SK-N-SH (cell line): ENCODE results near the gene DTNA.

Experiments used
- CHD2 ChIP-seq: fragments of 150-350 bp; IDR thresholded peaks from 2 replicates; pipeline ENCODE4 v1.6.1; 2018; ENCODE audit warnings: low read length; ENCODE audit not compliant: partially characterized antibody
- CTCF ChIP-seq: fragments of 200-600 bp; sonication (generic); IDR thresholded peaks from 2 replicates; pipeline ENCODE4 v1.6.1; 2017; ENCODE audit warnings: antibody characterized with exemption, mild to moderate bottlenecking, moderate library complexity
- EP300 ChIP-seq, 2 experiments: IDR thresholded peaks; 2 replicates each; pipeline versions ENCODE4 v1.4.0 to v1.6.1; 2012; ENCODE audit warnings: borderline replicate concordance in 1 of 2, low read depth in 1 of 2, low read length in 1 of 2
- JUND ChIP-seq: IDR thresholded peaks from 2 replicates; pipeline ENCODE4 v1.4.0; 2012
- NRF1 ChIP-seq: IDR thresholded peaks from 2 replicates; pipeline ENCODE4 v1.6.1; 2012; ENCODE audit warnings: low read depth, mild to moderate bottlenecking, low read length
- POLR2AphosphoS5 ChIP-seq: IDR thresholded peaks from 2 replicates; pipeline ENCODE4 v1.6.1; 2012; ENCODE audit warnings: low read depth, low read length
- RAD21 ChIP-seq: IDR thresholded peaks from 2 replicates; pipeline ENCODE4 v1.6.1; 2012; ENCODE audit warnings: mild to moderate bottlenecking, low read length

- TF ChIP-seq CTCF (no peak), JUND (no peak), CHD2 (no peak), NRF1 (no peak), EP300 (IDR thresholded peaks at IDR 0.05; ENCODE audit: borderline replicate concordance in 1 of 2, low read depth in 1 of 2, low read length in 1 of 2) (no peak), POLR2AphosphoS5 (no peak), RAD21 (no peak)
Observed at GRCh38 chr18:34875150-34875549, 165.1 kb downstream of the DTNA start.
